Parathyroid adenoma (tissue), 2 donors: Measurements from ENCODE around the gene PIGZ.

Source experiments
- H2AFZ ChIP-seq: fragments of 300-600 bp; sonication (generic); one replicate; pipeline ENCODE4 v1.7.0; 2017; ENCODE audit warnings: antibody characterized with exemption, mild to moderate bottlenecking
- H3K27ac ChIP-seq: fragments of 300-600 bp; sonication (generic); one replicate; pipeline ENCODE4 v1.7.0; 2017
- H3K27me3 ChIP-seq: fragments of 300-600 bp; sonication (generic); one replicate; pipeline ENCODE4 v1.7.0; 2017; ENCODE audit warnings: low read length; ENCODE audit not compliant: control insufficient read depth, insufficient read depth
- H3K36me3 ChIP-seq: fragments of 300-600 bp; sonication (generic); one replicate; pipeline ENCODE4 v1.7.0; 2017; ENCODE audit warnings: low read length; ENCODE audit not compliant: control insufficient read depth, insufficient read depth
- H3K4me1 ChIP-seq: fragments of 300-600 bp; sonication (generic); one replicate; pipeline ENCODE4 v1.7.0; 2017; ENCODE audit warnings: control low read depth
- H3K4me2 ChIP-seq: fragments of 300-600 bp; sonication (generic); one replicate; pipeline ENCODE4 v1.7.0; 2017; ENCODE audit warnings: low read length
- H3K4me3 ChIP-seq: fragments of 300-600 bp; sonication (generic); one replicate; pipeline ENCODE4 v1.7.0; 2017; ENCODE audit warnings: low read depth, low read length
- H3K79me2 ChIP-seq: fragments of 300-600 bp; sonication (generic); one replicate; pipeline ENCODE4 v1.7.0; 2017; ENCODE audit warnings: control low read depth
- H3K9ac ChIP-seq: fragments of 300-600 bp; sonication (generic); one replicate; pipeline ENCODE4 v1.7.0; 2017; ENCODE audit warnings: mild to moderate bottlenecking
- H3K9me3 ChIP-seq: fragments of 300-600 bp; sonication (generic); one replicate; pipeline ENCODE4 v1.7.0; 2017; ENCODE audit warnings: low read length; ENCODE audit not compliant: control insufficient read depth
- CTCF ChIP-seq: fragments of 300-600 bp; sonication (generic); IDR thresholded peaks from one replicate; pipeline ENCODE4 v1.7.0; 2017; ENCODE audit warnings: antibody characterized with exemption, mild to moderate bottlenecking
- donor health status: primary hyperparathyroidism.

The PIGZ gene, protein sequence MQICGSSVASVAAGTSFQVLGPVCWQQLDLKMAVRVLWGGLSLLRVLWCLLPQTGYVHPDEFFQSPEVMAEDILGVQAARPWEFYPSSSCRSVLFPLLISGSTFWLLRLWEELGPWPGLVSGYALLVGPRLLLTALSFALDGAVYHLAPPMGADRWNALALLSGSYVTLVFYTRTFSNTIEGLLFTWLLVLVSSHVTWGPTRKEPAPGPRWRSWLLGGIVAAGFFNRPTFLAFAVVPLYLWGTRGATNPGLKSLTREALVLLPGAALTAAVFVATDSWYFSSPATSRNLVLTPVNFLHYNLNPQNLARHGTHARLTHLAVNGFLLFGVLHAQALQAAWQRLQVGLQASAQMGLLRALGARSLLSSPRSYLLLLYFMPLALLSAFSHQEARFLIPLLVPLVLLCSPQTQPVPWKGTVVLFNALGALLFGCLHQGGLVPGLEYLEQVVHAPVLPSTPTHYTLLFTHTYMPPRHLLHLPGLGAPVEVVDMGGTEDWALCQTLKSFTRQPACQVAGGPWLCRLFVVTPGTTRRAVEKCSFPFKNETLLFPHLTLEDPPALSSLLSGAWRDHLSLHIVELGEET

DNA sequence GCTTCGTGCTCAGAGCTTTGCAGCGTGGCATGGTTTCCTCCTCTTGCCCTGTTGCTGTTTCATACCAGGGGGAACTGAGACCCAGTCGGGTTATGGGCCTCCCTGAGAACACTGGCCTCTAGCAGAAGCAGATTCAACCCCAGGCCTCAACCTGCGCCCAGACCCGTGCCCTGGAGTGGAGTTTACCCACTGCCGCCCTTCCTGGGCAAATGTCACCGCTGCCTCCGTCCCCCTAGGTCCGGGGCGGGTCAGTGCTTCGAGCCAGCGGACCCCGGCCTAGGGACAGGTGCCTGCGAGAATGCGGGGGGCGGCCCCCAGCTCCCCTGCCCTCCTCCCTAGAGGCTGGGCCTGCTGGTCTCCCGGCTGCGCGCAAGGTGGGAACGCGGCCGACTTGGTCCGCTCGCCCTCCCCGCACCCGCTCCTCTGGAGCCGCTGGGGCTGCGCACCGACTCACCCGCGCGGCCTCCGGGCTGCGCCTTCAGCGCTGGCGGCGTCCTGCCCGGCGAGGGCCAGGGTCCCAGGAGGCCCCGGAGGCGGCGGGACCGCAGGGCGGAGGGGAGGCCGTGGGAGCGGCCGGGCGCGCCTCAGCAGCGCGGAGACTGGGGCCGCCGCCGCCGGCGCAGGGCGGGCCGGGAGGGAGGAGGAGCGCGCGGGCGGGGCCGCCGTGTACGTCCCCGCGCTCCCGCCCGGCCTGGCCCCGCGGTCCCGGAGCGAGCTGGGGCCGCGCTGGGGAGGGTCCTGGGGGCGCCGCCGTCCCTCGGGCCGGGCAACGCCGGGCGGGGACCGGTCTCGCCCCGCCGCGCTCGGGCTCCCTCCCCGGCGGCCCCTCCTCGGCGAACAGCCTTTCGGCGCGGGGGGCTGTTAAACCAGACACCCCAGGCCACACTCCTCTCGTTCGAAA, at the start of gene PIGZ:
Gene PIGZ, minus strand, starts transcription at position 601 of the 901 bp plus-strand sequence. CDS start 16,802 bp downstream, outside the sequence.
- TF ChIP-seq CTCF, result no peak
- Histone ChIP-seq H3K4me1 (peaks cover 4% of the 10 kb centered on the region), H3K4me2 (peak within 1 kb of the TSS; percentile 98), H3K9me3 (no peaks in the 10 kb centered on the region), H3K27ac (peak within 1 kb of the TSS; percentile 59), H2AFZ (peak within 1 kb of the TSS; percentile 97), H3K27me3 (no peaks in the 10 kb centered on the region), H3K4me3 (peak within 1 kb of the TSS; percentile 63), H3K9ac (peak within 1 kb of the TSS; percentile 53), H3K36me3 (no peaks in the 10 kb centered on the region), H3K79me2 (peaks cover 3% of the 10 kb centered on the region)

GRCh38 chr3:197017003-197017402, 48.4 kb upstream of the PIGZ start:
- no peak for TF ChIP-seq CTCF
- Histone ChIP-seq H3K4me1 (no peaks in the 10 kb centered on the region), H3K79me2 (no peaks in the 10 kb centered on the region), H2AFZ (no peak overlapping the region), H3K9ac (no peak overlapping the region), H3K9me3 (no peaks in the 10 kb centered on the region), H3K36me3 (no peaks in the 10 kb centered on the region), H3K27ac (no peak overlapping the region), H3K4me3 (no peak overlapping the region), H3K4me2 (no peak overlapping the region), H3K27me3 (no peaks in the 10 kb centered on the region)

GRCh38 chr3:197015790-197016736, 47.4 kb upstream of the PIGZ start:
- H3K9me3 ChIP-seq, result no peaks in the 10 kb centered on the region
- H3K4me1 ChIP-seq, result no peaks in the 10 kb centered on the region

More at GRCh38 chr3:197015790-197016736, 47.4 kb upstream of the PIGZ start:
- no peak overlapping the region for H3K4me3 ChIP-seq
- no peak overlapping the region for H3K4me2 ChIP-seq
- H3K9ac ChIP-seq, result no peak overlapping the region
- H2AFZ ChIP-seq, result no peak overlapping the region
- no peaks in the 10 kb centered on the region for H3K27me3 ChIP-seq
- no peak for TF ChIP-seq CTCF
- no peaks in the 10 kb centered on the region for H3K79me2 ChIP-seq
- no peak overlapping the region for H3K27ac ChIP-seq
- H3K36me3 ChIP-seq, result no peaks in the 10 kb centered on the region
